Measurements from ENCODE around the gene C1QTNF9. TPM values are rescaled to one million over a fixed set of nuclear protein-coding genes. Genes with fewer than 3 reads are reported as not detected.

The C1QTNF9 gene
- total and polyA plus RNA-seq, 2 of the 4 experiments (the other 2 are of a cell fraction): 0.18 to 0.21 TPM

- WGBS, 2 experiments (ENCODE audit: extremely low coverage in 2 of 2, insufficient read length in 1 of 2): no CpG with 5 or more reads among the region's 5 CpGs
- peak; percentile 65 for ATAC-seq (ENCODE audit: low read depth)
Measured at GRCh38 chr13:24304620-24305019, 4.8 kb upstream of the C1QTNF9 start.

More at GRCh38 chr13:24304620-24305019, 4.8 kb upstream of the C1QTNF9 start:
- Histone ChIP-seq H3K4me1 (ENCODE audit: control insufficient read depth, insufficient read depth, low read length) (peaks cover 15% of the 10 kb centered on the region), H3K23ac (ENCODE audit: low read depth, low read length) (no peak overlapping the region), H2BK15ac (ENCODE audit: low read depth, low read length) (peak overlapping the region; percentile 64; the same call in 1 of the 3 replicates), H3K36me3 (ENCODE audit: control insufficient read depth, insufficient read depth, low read length) (peaks cover 28% of the 10 kb centered on the region), H2AK9ac (replicated peaks; ENCODE audit: low read depth, low read length, poor library complexity) (no peak overlapping the region), H2AFZ (replicated peaks; ENCODE audit: low read length, poor library complexity) (peak overlapping the region; percentile 18), H3K9ac (ENCODE audit: low read depth, low read length) (no peak overlapping the region), H3K56ac (ENCODE audit: extremely low read depth, insufficient read depth, low read length) (no peak overlapping the region), H4K5ac (ENCODE audit: low read depth, low read length) (no peak overlapping the region), H3K4me2 (ENCODE audit: low read depth, low read length) (peak overlapping the region; percentile 5; the same call in 1 of the 2 replicates), H3K27ac (ENCODE audit: insufficient read depth, low read length) (peak overlapping the region; percentile 0), H3K9me3 (ENCODE audit: control insufficient read depth, insufficient read depth, low read length) (no peaks in the 10 kb centered on the region), H3K27me3 (ENCODE audit: control insufficient read depth, insufficient read depth, low read length) (no peaks in the 10 kb centered on the region), H3K4ac (ENCODE audit: low read depth, low read length) (peak overlapping the region; percentile 85), H3K18ac (ENCODE audit: low read depth, low read length) (no peak overlapping the region), H2BK5ac (ENCODE audit: low read depth, low read length, poor library complexity, severe bottlenecking) (peak overlapping the region; percentile 64), H2AK5ac (ENCODE audit: low read depth, low read length) (peak overlapping the region; percentile 84; the same call in 1 of the 2 replicates), H4K8ac (ENCODE audit: low read depth in 2 of 2, low read length in 2 of 2) (0 out of 4 replicates have a peak overlapping the region, but pooled peaks of 1 of the 2 experiments have one; percentile 4), H2BK20ac (ENCODE audit: low read depth, low read length) (peak overlapping the region; percentile 85), H4K20me1 (ENCODE audit: insufficient read depth, low read length) (peaks cover 4% of the 10 kb centered on the region; the same call in 1 of the 2 replicates), H3K4me3 (ENCODE audit: insufficient read depth, low read depth, low read length) (no peak overlapping the region), H3K79me1 (ENCODE audit: low read depth in 1 of 2, low read length in 2 of 2) (peaks cover 0 to 3% of the 10 kb centered on the region in 2 experiments; a peak in 1 of 4 replicates), H2BK120ac (ENCODE audit: low read depth, low read length) (peak overlapping the region; percentile 81), H4K91ac (ENCODE audit: insufficient read depth, low read depth, low read length) (peak overlapping the region; percentile 75), H3K9me1 (ENCODE audit: insufficient read depth, low read length) (peaks cover 13% of the 10 kb centered on the region), H3K14ac (replicated peaks; ENCODE audit: low read depth, low read length) (peak overlapping the region; percentile 80)
- in situ Hi-C loops (cut with MboI; ENCODE audit: low sequenced_read_pairs) (no loop called here), dilution Hi-C loops (cut with HindIII; ENCODE audit: low sequenced_read_pairs, unreplicated experiment) (no loop called here), intact Hi-C loops (cut with micrococcal nuclease) (no loop called here)
- no TSS peak for BruUV-seq (replicated peaks)
- no peak for TF ChIP-seq SMC3 (IDR thresholded peaks at IDR 0.05; ENCODE audit: low read depth, low read length)
- TF ChIP-seq RCOR1 (IDR thresholded peaks at IDR 0.05; ENCODE audit: insufficient replicate concordance, low read length): no peak
- TF ChIP-seq MXI1 (IDR thresholded peaks at IDR 0.05; ENCODE audit: borderline replicate concordance, low read depth, low read length): no peak
- no peak for TF ChIP-seq RAD21 (IDR thresholded peaks at IDR 0.05; ENCODE audit: low read length)
- no peak for TF ChIP-seq ELK1 (IDR thresholded peaks at IDR 0.05; ENCODE audit: borderline replicate concordance, low read depth, low read length)
- DNase-seq: peak; percentile 53
- POLR2A ChIA-PET (ENCODE audit: unreplicated experiment): no interaction called here
- CTCF ChIA-PET: interaction anchor here (0.6 kb wide), 1 partner anchor 895 kb away, joined by 3 read pairs; no protein-coding TSS in a partner anchor

Measured in IMR-90 (cell line).